ENCODE results near the gene ITPA. TPM values are rescaled to one million over a fixed set of nuclear protein-coding genes. Genes with fewer than 3 reads are reported as not detected.

The ITPA gene
- total RNA-seq, 1 experiment from 2014 or later, result 77.3 TPM

DNA sequence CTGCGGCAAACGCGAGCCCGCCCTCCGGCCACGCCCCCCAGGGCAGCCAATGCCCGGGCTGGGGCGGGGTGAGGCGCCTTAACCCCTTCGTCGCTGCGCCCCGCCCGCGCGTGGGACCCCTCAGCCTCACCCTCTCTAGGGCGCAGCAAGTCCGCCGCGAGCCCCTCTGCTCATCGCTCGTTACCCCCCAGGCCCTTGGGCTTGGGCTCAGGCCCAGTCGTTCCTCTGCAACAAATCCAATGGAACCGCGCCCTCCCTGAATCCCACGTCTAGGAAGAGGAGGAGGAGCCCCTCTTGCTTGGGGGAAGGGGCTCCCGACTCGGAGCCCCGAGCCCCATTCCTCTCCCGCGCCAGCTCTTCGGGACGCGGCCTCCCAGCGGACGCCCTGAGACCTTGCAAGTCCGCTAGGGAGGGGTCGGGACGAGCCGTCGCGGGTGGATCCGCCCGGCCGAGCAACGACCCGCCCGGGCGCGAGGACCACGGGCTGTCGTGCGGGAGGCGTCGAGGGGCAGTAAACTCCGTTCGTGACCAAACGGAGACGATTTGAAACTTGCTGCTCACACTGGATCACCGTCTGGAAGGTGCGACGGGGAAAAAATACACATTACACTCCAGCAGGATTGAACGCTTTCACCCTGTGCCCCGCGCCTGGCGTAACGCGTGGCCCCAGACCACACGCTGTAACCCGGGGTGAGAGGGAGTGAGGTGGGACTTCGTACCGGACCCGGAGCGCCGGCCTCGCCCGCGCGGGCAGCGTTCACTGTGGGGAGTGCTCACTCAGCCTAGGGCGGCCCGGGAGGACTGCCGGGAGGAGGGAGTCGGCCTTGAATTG, 35.5 kb upstream of the ITPA start (continued):
- no peak for TF ChIP-seq CEBPB (IDR thresholded peaks at IDR 0.05; ENCODE audit: low read depth)
- no peak for TF ChIP-seq YY1 (IDR thresholded peaks at IDR 0.05; ENCODE audit: extremely low read depth, insufficient replicate concordance, low read depth, low read length)
- no peak for TF ChIP-seq ZNF274 (IDR thresholded peaks at IDR 0.05; ENCODE audit: low read depth, low read length)

DNA sequence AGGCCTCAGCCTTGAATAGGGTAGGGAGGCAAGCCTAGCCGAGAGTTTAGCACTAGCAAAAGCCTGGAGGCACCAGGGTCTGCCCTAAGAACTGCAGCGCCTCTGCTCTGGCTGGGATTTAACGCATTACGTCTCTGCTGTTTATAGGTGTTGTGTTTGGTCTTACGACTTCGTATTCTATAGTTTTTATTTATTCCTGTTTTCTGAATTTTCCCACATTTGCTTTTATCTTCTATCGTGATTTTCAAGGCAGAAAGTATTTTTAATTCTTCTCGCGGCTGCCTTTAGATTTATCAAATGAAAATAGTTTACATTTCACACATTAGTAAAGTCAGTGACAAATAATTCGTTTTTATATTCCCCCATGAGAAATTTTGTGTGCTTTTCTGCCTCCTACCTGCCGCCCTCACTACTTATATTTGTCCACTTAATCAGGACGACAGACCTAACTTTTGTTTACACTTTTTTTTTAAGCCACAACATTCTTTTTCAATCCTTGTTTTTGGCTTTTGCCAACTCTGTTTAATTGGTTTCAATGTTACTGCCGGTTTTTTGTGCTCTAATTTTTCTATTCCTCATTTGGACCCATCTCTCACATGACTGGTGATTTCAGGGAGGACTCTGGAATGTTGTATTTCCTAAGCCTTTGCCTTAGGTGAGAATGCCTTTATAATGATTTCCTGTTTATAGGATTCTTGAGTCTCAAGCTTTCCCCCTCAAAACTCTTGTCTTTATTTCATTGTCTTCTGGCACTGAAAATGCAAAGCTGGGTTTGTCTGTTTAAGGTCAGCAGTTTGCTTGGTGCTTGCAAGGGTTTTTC, 34.6 kb upstream of the ITPA start:
- CTCF ChIA-PET, result no interaction called here
- ATAC-seq, result no peak
- intact Hi-C loops (cut with micrococcal nuclease), result no loop called here

More for the DNA sequence above, 34.6 kb upstream of the ITPA start:
- no peaks in the 10 kb centered on the region for H3K9me2 ChIP-seq (ENCODE audit: insufficient read depth)
- no peaks in the 10 kb centered on the region for H3K27me3 ChIP-seq (ENCODE audit: insufficient read depth, low read length)
- BruUV-seq (replicated peaks), result TSS peak; percentile 61
- H3K9me3 ChIP-seq (ENCODE audit: control insufficient read depth in 1 of 2, insufficient read depth in 1 of 2, low read depth in 1 of 2, low read length in 2 of 2), result no peaks in the 10 kb centered on the region
- no peaks in the 10 kb centered on the region for H3K79me2 ChIP-seq (ENCODE audit: insufficient read depth, low read length)
- ChIA-PET RAD21 (ENCODE audit: low non-redundant PET in 1 of 2, low total read pairs in 2 of 2, uncharacterized antibody in 2 of 2, unreplicated experiment in 2 of 2) (no interaction called here), POLR2A (no interaction called here)
- H4K20me1 ChIP-seq (ENCODE audit: insufficient read depth), result no peaks in the 10 kb centered on the region
- H3K27ac ChIP-seq (ENCODE audit: low read depth, low read length), result peak overlapping the region; percentile 64
- peak overlapping the region; percentile 94 for H2AFZ ChIP-seq (ENCODE audit: low read depth, low read length, poor library complexity, severe bottlenecking)
- no peak for TF ChIP-seq CEBPB (IDR thresholded peaks at IDR 0.05; ENCODE audit: low read depth)
- TF ChIP-seq EGR1 (IDR thresholded peaks at IDR 0.05; ENCODE audit: low read depth), result no peak
- peak; percentile 29; the same call in 1 of the 2 replicates for TF ChIP-seq ZFX (IDR thresholded peaks at IDR 0.05)
- TF ChIP-seq SP1 (IDR thresholded peaks at IDR 0.05; ENCODE audit: low read depth), result 0 out of 2 replicates have a peak, but pooled peaks have one; percentile 17
- TF ChIP-seq, protein P1, sequence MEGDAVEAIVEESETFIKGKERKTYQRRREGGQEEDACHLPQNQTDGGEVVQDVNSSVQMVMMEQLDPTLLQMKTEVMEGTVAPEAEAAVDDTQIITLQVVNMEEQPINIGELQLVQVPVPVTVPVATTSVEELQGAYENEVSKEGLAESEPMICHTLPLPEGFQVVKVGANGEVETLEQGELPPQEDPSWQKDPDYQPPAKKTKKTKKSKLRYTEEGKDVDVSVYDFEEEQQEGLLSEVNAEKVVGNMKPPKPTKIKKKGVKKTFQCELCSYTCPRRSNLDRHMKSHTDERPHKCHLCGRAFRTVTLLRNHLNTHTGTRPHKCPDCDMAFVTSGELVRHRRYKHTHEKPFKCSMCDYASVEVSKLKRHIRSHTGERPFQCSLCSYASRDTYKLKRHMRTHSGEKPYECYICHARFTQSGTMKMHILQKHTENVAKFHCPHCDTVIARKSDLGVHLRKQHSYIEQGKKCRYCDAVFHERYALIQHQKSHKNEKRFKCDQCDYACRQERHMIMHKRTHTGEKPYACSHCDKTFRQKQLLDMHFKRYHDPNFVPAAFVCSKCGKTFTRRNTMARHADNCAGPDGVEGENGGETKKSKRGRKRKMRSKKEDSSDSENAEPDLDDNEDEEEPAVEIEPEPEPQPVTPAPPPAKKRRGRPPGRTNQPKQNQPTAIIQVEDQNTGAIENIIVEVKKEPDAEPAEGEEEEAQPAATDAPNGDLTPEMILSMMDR (IDR thresholded peaks at IDR 0.05 in 2 of 3, conservative IDR thresholded peaks at IDR 0.05 in 1 of 3; ENCODE audit: borderline replicate concordance in 1 of 3, insufficient read depth in 1 of 3, low read depth in 2 of 3, low read length in 2 of 3), result peak in 1 of 3 experiments; percentile 5; a peak in 1 of 6 replicates
- H3K4me1 ChIP-seq (ENCODE audit: control insufficient read depth in 1 of 2, insufficient read depth in 2 of 2, low read length in 2 of 2), result peaks cover 7 to 24% of the 10 kb centered on the region in 2 experiments; a peak in 3 of 4 replicates
- H3K36me3 ChIP-seq (ENCODE audit: control insufficient read depth in 1 of 2, insufficient read depth in 2 of 2, low read length in 2 of 2), result no peaks in the 10 kb centered on the region
- H3K4me3 ChIP-seq (replicated peaks in 1 of 2; ENCODE audit: low read depth in 1 of 2, low read length in 2 of 2), result peak overlapping the region; percentile 76 to 89
- H3K4me2 ChIP-seq (ENCODE audit: low read length), result peak overlapping the region; percentile 100
- H3K9ac ChIP-seq (ENCODE audit: low read length), result peak overlapping the region; percentile 72
- peak; percentile 26 for DNase-seq (ENCODE audit: low read depth, low spot score)

All from HCT116 (cell line).